Motor neuron (in vitro differentiated cells): ENCODE data around the gene MME. TPM values are rescaled to one million over a fixed set of nuclear protein-coding genes. Genes with fewer than 3 reads are reported as not detected.

ENCODE experiments used
- total RNA-seq, 8 experiments: library from RNA; unstranded; fragments of 300-600 nt; gene quantifications; 2 replicates each; pipeline versions ENCODE4 v1.2.3 to v1.2.4, GENCODE V29; 2022

MME gene
- total RNA-seq, 8 experiments from 2014 or later, result 0.49 to 47.3 (median 1.2) TPM

Other genes starting within 250 kb of the MME start
- 1 to 10 TPM in 1 of 8 experiments, under 1 TPM in 2, not detected in 5; 0.22 to 1.4 (median 0.71) TPM for gene STRIT1, start 213.4 kb downstream of the MME start, total RNA-seq